ENCODE results near the gene IQSEC3.
"Not testable (repeated sequence)": the region's sequence is repeated elsewhere in the genome, so short reads cannot be mapped to it uniquely, and the experiment has no call there.

GRCh38 chr12:77769-78383 is 11.3 kb downstream of the IQSEC3 start:
- TF ChIP-seq POLR2A, POLR2AphosphoS5 (IDR thresholded peaks at IDR 0.05; ENCODE audit: low read depth, low read length): not testable (repeated sequence)
